Measurements from ENCODE around the gene PINLYP. TPM values are rescaled to one million over a fixed set of nuclear protein-coding genes. Genes with fewer than 3 reads are reported as not detected.
A peak's percentile ranks its signal among the peaks of the same experiment; 100 is the strongest.

PINLYP gene
- total and polyA plus RNA-seq, 2 donors (not counting 3 experiments of a cell fraction or from before 2014, with no cell fraction given), result 5.5 TPM

DNA sequence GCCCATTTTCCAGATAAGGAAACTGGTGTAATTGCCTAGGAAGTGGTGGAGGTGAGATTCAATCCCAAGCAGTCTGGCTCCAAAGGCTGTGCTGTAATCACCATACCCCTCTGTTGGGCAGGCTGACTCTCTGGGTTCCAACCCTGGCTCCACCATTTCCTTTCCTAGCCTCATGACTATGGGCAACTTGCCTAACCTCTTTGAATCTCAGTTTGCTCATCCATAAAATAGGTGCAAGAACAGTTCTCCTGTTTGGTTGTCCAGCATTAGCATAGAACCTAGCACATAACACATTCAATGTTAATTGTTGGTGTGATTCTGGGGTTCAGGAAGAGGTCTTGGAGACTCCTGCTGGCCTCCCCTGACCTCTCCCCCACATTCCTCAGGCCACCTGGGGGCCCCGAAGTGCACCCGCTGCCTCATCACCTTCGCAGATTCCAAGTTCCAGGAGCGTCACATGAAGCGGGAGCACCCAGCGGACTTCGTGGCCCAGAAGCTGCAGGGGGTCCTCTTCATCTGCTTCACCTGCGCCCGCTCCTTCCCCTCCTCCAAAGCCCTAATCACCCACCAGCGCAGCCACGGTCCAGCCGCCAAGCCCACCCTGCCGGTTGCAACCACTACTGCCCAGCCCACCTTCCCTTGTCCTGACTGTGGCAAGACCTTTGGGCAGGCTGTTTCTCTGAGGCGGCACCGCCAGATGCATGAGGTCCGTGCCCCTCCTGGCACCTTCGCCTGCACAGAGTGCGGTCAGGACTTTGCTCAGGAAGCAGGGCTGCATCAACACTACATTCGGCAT lies 23.0 kb downstream of the PINLYP start:
- ChIA-PET CTCF (interaction anchor here (2.0 to 5.7 kb wide), 3 partner anchors 43 to 211 kb away, joined by 6 to 158 read pairs (median 118); partner anchors contain the start of gene ZNF575), POLR2A (no interaction called here)
- peaks cover 24% of the 10 kb centered on the region for H3K4me1 ChIP-seq (ENCODE audit: control insufficient read depth, extremely low read depth, insufficient read depth, low read length)
- no peak overlapping the region for H3K27ac ChIP-seq (ENCODE audit: insufficient read depth, low read depth, low read length)
- peaks cover 36% of the 10 kb centered on the region for H3K79me2 ChIP-seq (ENCODE audit: control insufficient read depth, insufficient read depth, low read length)
- H3K4me3 ChIP-seq (replicated peaks in 1 of 3; ENCODE audit: insufficient read depth in 1 of 3, low read depth in 1 of 3, low read length in 3 of 3), result no peak overlapping the region
- FAIRE-seq, result no peak
- no peaks in the 10 kb centered on the region for H3K9me3 ChIP-seq (replicated peaks; ENCODE audit: control insufficient read depth, insufficient read depth, low read length)
- H3K4me2 ChIP-seq (ENCODE audit: insufficient read depth, low read length), result peak overlapping the region; percentile 95
- H3K9me1 ChIP-seq (replicated peaks; ENCODE audit: control insufficient read depth, extremely low read depth, insufficient read depth, low read length), result no peaks in the 10 kb centered on the region
- no peak overlapping the region for H3K9ac ChIP-seq (replicated peaks; ENCODE audit: extremely low read depth, insufficient read depth, low read length)
- intact Hi-C loops (cut with micrococcal nuclease) (no loop called here), dilution Hi-C loops (cut with MboI; ENCODE audit: extremely low pct_ligation_motif_present, low sequenced_read_pairs) (no loop called here)
- TF ChIP-seq, protein P1, sequence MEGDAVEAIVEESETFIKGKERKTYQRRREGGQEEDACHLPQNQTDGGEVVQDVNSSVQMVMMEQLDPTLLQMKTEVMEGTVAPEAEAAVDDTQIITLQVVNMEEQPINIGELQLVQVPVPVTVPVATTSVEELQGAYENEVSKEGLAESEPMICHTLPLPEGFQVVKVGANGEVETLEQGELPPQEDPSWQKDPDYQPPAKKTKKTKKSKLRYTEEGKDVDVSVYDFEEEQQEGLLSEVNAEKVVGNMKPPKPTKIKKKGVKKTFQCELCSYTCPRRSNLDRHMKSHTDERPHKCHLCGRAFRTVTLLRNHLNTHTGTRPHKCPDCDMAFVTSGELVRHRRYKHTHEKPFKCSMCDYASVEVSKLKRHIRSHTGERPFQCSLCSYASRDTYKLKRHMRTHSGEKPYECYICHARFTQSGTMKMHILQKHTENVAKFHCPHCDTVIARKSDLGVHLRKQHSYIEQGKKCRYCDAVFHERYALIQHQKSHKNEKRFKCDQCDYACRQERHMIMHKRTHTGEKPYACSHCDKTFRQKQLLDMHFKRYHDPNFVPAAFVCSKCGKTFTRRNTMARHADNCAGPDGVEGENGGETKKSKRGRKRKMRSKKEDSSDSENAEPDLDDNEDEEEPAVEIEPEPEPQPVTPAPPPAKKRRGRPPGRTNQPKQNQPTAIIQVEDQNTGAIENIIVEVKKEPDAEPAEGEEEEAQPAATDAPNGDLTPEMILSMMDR (IDR thresholded peaks at IDR 0.05; ENCODE audit: extremely low read depth in 1 of 2, insufficient read depth in 1 of 2, low read depth in 1 of 2, low read length in 2 of 2), result no peak
- no peak for TF ChIP-seq POLR2AphosphoS5 (IDR thresholded peaks at IDR 0.05; ENCODE audit: insufficient read depth, low read depth, low read length)
- no peak for TF ChIP-seq EZH2 (IDR thresholded peaks at IDR 0.05; ENCODE audit: borderline replicate concordance, low read depth, low read length, severe bottlenecking)
- no peak for TF ChIP-seq GATA2 (IDR thresholded peaks at IDR 0.05; ENCODE audit: insufficient read depth, insufficient read length, low read depth, low read length)
- no peak for TF ChIP-seq FOS (IDR thresholded peaks at IDR 0.05; ENCODE audit: borderline replicate concordance, insufficient read depth, low read length)
- no peak for TF ChIP-seq MAX (IDR thresholded peaks at IDR 0.05; ENCODE audit: insufficient read depth, insufficient read length)
- no peak for TF ChIP-seq JUN (IDR thresholded peaks at IDR 0.05; ENCODE audit: borderline replicate concordance, insufficient read depth, insufficient read length, low read depth)
- TF ChIP-seq POLR2A (IDR thresholded peaks at IDR 0.05; ENCODE audit: low read depth, low read length), result no peak
- no TSS peak for BruUV-seq (replicated peaks)
- peaks cover 4 to 10% of the 10 kb centered on the region in 2 experiments for H3K36me3 ChIP-seq (ENCODE audit: control insufficient read depth in 2 of 2, extremely low read depth in 1 of 2, insufficient read depth in 2 of 2, low read length in 2 of 2)
- DNase-seq (ENCODE audit: low read depth, low spot score), result no peak
- H2AFZ ChIP-seq (ENCODE audit: low read depth, low read length), result no peak overlapping the region
- no peaks in the 10 kb centered on the region for H3K27me3 ChIP-seq (ENCODE audit: control insufficient read depth in 2 of 2, insufficient read depth in 2 of 2, low read length in 2 of 2)
- H4K20me1 ChIP-seq (replicated peaks; ENCODE audit: control insufficient read depth, extremely low read depth, insufficient read depth, low read length), result no peaks in the 10 kb centered on the region

All from endothelial cell of umbilical vein (primary cell).